VCaP (cell line): Measurements from ENCODE around the gene ZIC1.

Experiments
- H3K27ac ChIP-seq: fragments of 450-650 bp; 2 replicates; pipeline ENCODE4 v1.5.1; 2017
- TF ChIP-seq, protein P1 (sequence below): fragments of 450-650 bp; conservative IDR thresholded peaks from 2 replicates; pipeline ENCODE4 v1.5.1; 2017; ENCODE audit warnings: mild to moderate bottlenecking, moderate library complexity

The ZIC1 gene

DNA sequence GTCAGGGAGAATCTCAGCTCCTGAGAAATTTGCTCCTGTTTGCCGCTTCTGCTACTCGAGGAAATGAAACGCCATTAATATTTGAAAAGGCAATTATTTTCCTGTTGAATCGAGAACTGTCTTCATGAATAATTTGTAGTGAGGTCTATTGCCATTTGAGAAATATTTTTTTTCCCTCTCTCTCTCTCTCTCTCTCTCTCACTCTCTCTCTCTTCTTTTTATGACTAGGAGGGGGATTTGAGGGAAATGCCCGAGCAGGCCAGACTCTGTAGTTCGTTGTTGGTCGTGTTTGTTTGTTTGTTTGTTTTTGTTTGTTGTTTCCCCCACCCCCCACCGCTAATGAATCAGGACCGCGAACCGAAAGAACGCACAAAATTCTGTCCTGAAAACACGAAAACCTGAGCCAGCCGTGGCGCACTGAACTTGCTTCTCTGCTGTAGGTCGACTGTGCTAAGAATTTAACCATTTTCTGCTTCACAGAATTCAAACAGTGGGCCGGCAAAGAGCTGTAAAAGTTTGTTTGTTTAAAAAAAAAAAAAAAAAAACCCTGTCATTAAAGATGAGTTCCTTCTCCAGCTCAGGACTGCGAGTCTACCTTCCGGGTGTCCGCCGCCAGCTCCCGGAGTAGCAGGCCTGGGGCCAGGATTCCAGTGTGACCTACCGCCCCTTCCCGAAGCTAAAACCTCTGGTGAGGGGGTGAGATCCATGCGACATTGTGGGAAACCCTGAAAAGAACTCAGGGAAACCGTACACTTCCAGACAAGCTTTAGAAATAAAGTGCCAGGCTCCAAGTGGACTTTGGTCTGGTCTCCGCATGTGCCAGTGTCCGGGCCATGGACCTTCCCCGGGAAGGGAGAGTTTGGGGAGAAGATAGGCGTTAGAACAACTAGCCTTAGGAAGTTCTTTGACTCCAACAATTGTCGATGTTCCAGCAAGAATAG, 15.0 kb upstream of the ZIC1 start:
- TF ChIP-seq, protein P1, sequence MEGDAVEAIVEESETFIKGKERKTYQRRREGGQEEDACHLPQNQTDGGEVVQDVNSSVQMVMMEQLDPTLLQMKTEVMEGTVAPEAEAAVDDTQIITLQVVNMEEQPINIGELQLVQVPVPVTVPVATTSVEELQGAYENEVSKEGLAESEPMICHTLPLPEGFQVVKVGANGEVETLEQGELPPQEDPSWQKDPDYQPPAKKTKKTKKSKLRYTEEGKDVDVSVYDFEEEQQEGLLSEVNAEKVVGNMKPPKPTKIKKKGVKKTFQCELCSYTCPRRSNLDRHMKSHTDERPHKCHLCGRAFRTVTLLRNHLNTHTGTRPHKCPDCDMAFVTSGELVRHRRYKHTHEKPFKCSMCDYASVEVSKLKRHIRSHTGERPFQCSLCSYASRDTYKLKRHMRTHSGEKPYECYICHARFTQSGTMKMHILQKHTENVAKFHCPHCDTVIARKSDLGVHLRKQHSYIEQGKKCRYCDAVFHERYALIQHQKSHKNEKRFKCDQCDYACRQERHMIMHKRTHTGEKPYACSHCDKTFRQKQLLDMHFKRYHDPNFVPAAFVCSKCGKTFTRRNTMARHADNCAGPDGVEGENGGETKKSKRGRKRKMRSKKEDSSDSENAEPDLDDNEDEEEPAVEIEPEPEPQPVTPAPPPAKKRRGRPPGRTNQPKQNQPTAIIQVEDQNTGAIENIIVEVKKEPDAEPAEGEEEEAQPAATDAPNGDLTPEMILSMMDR, result no peak
- H3K27ac ChIP-seq, result no peak overlapping the region

DNA sequence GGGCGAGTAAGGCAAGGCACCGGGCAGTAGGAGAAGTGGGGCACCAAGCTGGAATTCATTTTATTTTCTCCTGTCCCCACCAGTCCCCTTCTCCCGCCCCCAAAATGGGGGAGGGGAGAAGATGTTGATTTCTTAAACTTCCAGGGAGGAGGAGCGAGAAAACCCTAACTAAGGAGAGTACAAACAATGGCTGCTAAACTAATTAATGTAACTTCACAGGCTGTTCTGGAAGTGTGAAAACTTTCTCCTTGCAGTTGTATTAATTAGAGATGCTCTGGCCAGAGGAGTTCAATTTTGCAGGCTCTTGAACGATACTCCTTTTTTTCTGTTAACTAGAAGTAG, 14.3 kb upstream of the ZIC1 start:
- no peak overlapping the region for H3K27ac ChIP-seq
- TF ChIP-seq, protein P1, result no peak

DNA sequence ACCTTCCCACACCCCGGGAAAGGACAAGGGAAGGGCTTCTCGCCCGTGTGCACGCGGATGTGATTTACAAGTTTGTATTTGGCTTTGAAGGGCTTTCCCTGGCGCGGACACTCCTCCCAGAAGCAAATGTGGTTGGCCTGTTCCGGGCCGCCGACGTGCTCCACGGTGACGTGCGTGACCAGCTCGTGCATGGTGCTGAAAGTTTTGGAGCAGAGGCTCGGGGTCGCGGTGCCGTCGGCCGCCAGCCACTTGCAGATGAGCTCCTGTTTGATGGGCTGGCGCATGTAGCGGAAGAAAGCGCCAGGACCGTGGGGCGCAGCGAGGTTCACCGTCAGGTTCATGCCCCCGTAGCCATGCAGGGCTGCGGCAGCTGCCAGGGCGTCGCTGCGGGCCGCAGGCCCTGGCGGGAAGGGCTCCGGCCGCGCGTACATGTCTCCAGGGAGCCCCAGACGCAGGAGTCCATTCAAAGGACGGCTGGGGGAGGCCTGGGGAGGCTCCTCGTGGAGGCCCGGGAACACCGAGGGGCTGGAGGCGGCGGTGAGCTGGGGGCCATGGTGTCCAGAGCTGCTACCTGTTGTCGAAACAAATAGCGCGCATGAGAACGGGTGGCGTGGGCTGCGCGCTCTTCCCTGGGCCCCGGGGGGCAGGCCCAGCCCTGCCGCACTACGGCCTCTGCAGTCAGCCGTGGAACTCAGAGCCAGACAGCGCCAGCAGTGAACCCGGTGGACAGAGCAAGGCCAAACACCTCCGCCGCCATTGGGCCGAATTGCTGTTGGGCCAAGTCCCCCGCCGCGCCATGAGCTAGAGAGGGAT, 13.1 kb upstream of the ZIC1 start:
- no peak overlapping the region for H3K27ac ChIP-seq
- TF ChIP-seq, protein P1, result no peak

DNA sequence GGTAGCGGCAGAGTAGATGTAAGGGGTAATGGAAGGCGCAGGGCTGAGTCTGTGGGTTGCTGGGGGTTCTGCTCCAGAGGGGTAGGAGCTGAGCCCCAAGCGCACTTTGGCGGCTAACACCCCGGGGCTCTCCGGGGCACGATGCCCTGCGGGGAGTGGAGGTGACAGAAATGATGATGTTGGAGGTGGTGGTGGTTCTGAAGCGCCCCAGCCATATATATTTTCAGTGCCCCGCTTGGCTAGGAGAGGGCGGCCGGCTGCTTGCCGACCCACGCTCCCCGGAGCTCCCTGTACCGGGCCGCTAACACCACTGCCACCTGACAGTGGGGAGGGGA, 12.5 kb upstream of the ZIC1 start:
- TF ChIP-seq, protein P1, result no peak
- H3K27ac ChIP-seq, result no peak overlapping the region

DNA sequence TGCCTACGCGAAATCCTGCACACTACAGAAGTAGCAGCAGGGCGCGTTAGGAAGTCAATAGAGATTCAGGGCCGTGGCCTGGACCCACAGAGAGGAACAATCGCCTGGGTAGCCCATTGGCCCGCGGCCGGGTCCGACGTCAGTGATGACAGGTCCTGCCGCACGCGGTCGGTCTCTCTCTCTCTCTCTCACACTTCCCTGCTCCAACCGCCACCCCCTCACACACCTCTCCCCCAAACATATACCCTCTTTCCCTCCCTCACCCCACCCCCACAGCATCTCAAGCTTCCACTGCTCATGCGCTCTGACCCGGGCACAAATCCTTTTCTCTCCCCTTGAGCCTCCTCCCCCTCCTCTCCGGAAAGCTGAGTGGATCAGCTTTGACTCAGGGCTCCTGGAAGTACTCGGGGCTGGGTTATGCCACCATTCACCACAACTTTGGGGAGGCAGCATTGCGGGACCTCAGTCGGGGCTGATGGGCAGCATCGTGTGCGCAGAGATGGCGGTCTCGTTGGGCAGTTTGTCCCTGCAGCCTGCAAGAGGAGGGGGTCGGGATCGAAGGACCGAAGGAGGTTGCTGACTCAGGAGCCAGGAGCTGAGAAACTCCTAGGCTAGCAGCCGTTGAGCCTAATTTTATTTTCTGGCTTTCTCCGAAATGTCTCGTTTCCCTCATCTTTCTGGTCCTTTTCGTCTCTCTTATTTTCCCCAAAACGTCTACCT, 11.8 kb upstream of the ZIC1 start:
- H3K27ac ChIP-seq, result no peak overlapping the region
- TF ChIP-seq, protein P1, result no peak

DNA sequence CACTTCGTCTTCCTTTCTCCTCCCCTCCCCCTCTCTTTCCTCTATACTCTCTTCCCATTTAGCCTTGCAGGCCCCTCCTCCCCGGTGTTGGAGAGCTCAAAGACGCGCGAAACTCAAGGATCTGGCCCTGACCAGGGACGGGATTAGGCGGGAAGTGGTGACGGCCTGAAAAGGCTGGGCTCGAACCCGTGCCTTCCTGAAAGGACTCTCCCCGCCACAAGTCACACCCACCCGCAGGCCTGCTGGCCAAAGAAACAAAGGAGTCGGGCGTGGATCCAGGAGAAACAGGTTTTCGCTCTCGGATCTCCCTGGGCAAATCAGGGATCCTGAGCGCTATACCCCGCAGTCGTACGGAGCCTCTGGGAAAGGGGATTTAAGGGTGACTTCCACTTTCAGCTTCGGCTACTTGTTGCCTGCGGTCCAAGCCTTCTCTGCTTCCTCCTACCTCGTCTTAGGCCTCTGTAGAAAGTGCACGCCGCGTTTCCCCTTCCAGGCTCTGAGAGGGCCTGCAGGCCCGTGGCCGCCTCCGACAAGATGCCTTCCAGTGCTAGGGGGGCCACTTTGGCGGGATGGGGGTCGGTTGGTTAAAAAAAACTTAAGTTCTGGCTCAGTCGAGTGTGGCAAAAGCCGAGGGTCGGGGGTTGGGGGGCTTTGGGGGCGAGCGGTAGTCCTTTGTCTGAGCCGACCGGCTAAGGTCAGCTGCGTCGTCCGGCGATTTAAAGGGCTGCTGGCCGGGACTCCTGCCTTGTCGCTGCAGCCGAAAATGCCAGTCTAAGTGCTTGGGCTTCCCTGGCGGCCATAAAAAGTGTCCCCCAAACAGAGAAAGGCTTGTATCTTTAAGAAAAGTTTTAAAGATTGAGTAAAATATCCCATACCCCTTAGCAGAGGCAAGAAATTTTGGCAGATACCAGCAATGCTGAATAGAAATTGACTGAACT, 11.0 kb upstream of the ZIC1 start:
- TF ChIP-seq, protein P1, result no peak
- no peak overlapping the region for H3K27ac ChIP-seq
